Midbrain (tissue), 1 donor: ENCODE results near the gene TTC39A.

ENCODE experiments used
- DNase-seq: peaks from one replicate; lab custom pipeline; 2025; lab: John Stamatoyannopoulos, UW

TTC39A gene

GRCh38 chr1:51314974-51315373 is 15.4 kb downstream of the TTC39A start:
- DNase-seq, result no peak

GRCh38 chr1:51313961-51314777 is 16.2 kb downstream of the TTC39A start:
- DNase-seq, result no peak

GRCh38 chr1:51313268-51313852 is 17.0 kb downstream of the TTC39A start:
- DNase-seq, result no peak

- DNase-seq, result no peak
These were observed 17.6 kb downstream of the TTC39A start for GRCh38 chr1:51312718-51313117.

GRCh38 chr1:51311826-51312225 is 18.5 kb downstream of the TTC39A start:
- no peak for DNase-seq

- DNase-seq, result no peak
These were observed 19.3 kb downstream of the TTC39A start for GRCh38 chr1:51310871-51311613.

- DNase-seq, result no peak
These were observed 21.1 kb downstream of the TTC39A start for GRCh38 chr1:51309291-51309690.

- no peak for DNase-seq
These were observed 21.7 kb downstream of the TTC39A start for GRCh38 chr1:51308636-51309035.

GRCh38 chr1:51306950-51307349 is 23.4 kb downstream of the TTC39A start:
- no peak for DNase-seq

GRCh38 chr1:51305371-51305823 is 25.0 kb downstream of the TTC39A start:
- DNase-seq, result no peak

GRCh38 chr1:51304360-51304759 is 26.0 kb downstream of the TTC39A start:
- DNase-seq, result no peak

GRCh38 chr1:51303751-51304251 is 26.6 kb downstream of the TTC39A start:
- no peak for DNase-seq

- DNase-seq, result no peak
These were observed 27.0 kb downstream of the TTC39A start for GRCh38 chr1:51303315-51303714.

GRCh38 chr1:51302746-51303145 is 27.6 kb downstream of the TTC39A start:
- no peak for DNase-seq

GRCh38 chr1:51302270-51302669 is 28.1 kb downstream of the TTC39A start:
- no peak for DNase-seq

- no peak for DNase-seq
These were observed 28.6 kb downstream of the TTC39A start for GRCh38 chr1:51301844-51302162.

- DNase-seq, result no peak
These were observed 29.1 kb downstream of the TTC39A start for GRCh38 chr1:51301152-51301843.

- no peak for DNase-seq
These were observed 30.2 kb downstream of the TTC39A start for GRCh38 chr1:51299981-51300670.

GRCh38 chr1:51299185-51299885 is 31.0 kb downstream of the TTC39A start:
- DNase-seq, result no peak

- DNase-seq, result no peak
These were observed 32.0 kb downstream of the TTC39A start for GRCh38 chr1:51298322-51298705.
